Pancreas (tissue), 10 donors: ENCODE measurements around the gene CLEC20A. TPM values are rescaled to one million over a fixed set of nuclear protein-coding genes. Genes with fewer than 3 reads are reported as not detected.

Experiments used
- ATAC-seq, 4 donors: fragments of 200-7000 bp; cut with Tn5 transposase; one replicate each; pipeline versions ENCODE4 v1.8.0 to v1.9.1; 2020; ENCODE audit warnings: mild to moderate bottlenecking in 4 of 4, moderate library complexity in 4 of 4
- DNase-seq, 6 donors: peaks; one replicate each; pipeline ENCODE4 v3.0.0-alpha.2; 2020
- FAIRE-seq: peaks from 2 replicates; lab custom pipeline; 2012; peaks lifted over from hg19 to GRCh38; lab: Jason Lieb, UNC
- H3K27ac ChIP-seq, 4 donors: fragments of 200-600 bp; sonication (generic); 1 replicate in 3 of 4; 2 replicates in 1 of 4; pipeline versions ENCODE4 v1.5.0 to v1.8.0; 2020
- H3K27me3 ChIP-seq, 4 donors: fragments of 200-600 bp; one replicate each; pipeline ENCODE4 v1.8.0; 2021
- H3K36me3 ChIP-seq, 3 donors: fragments of 200-600 bp; sonication (generic) in 1 of 3; one replicate each; pipeline versions ENCODE4 v1.5.0 to v1.8.0; 2020 to 2021
- H3K4me1 ChIP-seq, 3 donors: fragments of 200-600 bp; one replicate each; pipeline ENCODE4 v1.8.0; 2021
- H3K4me3 ChIP-seq, 4 donors: fragments of 200-600 bp; sonication (generic) in 2 of 4; one replicate each; pipeline versions ENCODE4 v1.5.0 to v1.8.0; 2020 to 2021
- H3K9me3 ChIP-seq, 4 donors: fragments of 200-600 bp; one replicate each; pipeline ENCODE4 v1.8.0; 2021
- WGBS, 2 donors: extraction: QIAGEN DNeasy Blood & Tissue Kit; methylation state at CpG; one replicate each; pipeline ENCODE4 v1.1.7; 2013; 5-methylcytosine and 5-hydroxymethylcytosine counted together
- intact Hi-C, 3 donors: fragments of 100-400 bp; cut with DNase I; formaldehyde crosslinking; loops; one replicate each; pipeline versions ENCODE4 v1.11.1 to v1.14.2; 2022
- polyA plus RNA-seq, 2 donors: library from polyadenylated mRNA; stranded (reverse); fragments of 200-250 nt; gene quantifications; one replicate each; pipeline ENCODE4 v1.2.3, GENCODE V29; 2013
- total RNA-seq, 6 donors: library from RNA; stranded (reverse); fragmentation: NEBNext Ultra II Directional in 4 of 6; extraction: Animal tissue kit (Norgen Biotek cat#: 25700) in 4 of 6; gene quantifications; one replicate each; pipeline versions ENCODE4 v1.2.1 to v1.2.4, GENCODE V29; 2021 to 2023
- TF ChIP-seq, protein P1 (sequence below), 4 donors: fragments of 200-600 bp; sonication (generic) in 3 of 4; IDR thresholded peaks; one replicate each; pipeline versions ENCODE4 v1.5.0 to v1.8.0; 2021; ENCODE audit warnings: antibody characterized with exemption in 4 of 4
- donor health status: healthy with polysubstance abuse.
- donor health status: DM: no; HTN: no; CAD: no; lungs with moderate emphysema.
- donor health status: DM: no; HTN: no; CAD: no.
- donor health status: control.
- donor health status: control.
- donor health status: Bipolar disorder and iron deficiency.
- donor health status: DM: yes; HTN: yes; CAD: no.
- donor health status: DM: no; HTN: no; CAD: no.
- donor health status: DM: no; HTN: no; CAD: no.
- donor health status: DM: yes; HTN: yes; CAD: no.

Gene CLEC20A
- total and polyA plus RNA-seq, 8 donors = not detected

DNA sequence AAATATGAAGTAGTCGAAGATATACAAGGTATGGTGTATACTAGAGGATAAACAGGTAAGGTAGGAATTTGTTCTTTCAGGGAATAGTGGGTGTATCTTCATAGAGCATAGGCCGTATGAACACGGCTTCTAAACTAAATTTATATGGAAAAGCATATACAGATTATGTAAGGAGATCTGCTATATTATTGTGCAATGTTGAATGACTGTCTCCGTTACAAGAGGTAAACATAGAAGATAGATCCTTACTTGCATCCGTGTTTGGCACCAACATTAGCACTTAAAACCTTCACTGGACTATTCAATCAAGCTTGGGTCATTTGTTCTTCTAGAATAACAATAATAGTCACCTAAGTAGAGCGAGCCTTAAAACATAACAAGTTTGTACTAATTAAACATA, 45.9 kb downstream of the CLEC20A start:
- FAIRE-seq (no peak), ATAC-seq (no peak), DNase-seq (no peak)
- Histone ChIP-seq H3K27ac (no peak overlapping the region), H3K4me3 (no peak overlapping the region), H3K36me3 (no peaks in the 10 kb centered on the region), H3K4me1 (no peaks in the 10 kb centered on the region), H3K9me3 (no peaks in the 10 kb centered on the region), H3K27me3 (no peaks in the 10 kb centered on the region)
- intact Hi-C loops = no loop called here
- TF ChIP-seq, protein P1, sequence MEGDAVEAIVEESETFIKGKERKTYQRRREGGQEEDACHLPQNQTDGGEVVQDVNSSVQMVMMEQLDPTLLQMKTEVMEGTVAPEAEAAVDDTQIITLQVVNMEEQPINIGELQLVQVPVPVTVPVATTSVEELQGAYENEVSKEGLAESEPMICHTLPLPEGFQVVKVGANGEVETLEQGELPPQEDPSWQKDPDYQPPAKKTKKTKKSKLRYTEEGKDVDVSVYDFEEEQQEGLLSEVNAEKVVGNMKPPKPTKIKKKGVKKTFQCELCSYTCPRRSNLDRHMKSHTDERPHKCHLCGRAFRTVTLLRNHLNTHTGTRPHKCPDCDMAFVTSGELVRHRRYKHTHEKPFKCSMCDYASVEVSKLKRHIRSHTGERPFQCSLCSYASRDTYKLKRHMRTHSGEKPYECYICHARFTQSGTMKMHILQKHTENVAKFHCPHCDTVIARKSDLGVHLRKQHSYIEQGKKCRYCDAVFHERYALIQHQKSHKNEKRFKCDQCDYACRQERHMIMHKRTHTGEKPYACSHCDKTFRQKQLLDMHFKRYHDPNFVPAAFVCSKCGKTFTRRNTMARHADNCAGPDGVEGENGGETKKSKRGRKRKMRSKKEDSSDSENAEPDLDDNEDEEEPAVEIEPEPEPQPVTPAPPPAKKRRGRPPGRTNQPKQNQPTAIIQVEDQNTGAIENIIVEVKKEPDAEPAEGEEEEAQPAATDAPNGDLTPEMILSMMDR (IDR thresholded peaks at IDR 0.05) = no peak
- 88 to 92% methylated on average over 6 of the region's 6 CpGs for WGBS, 2 donors

DNA sequence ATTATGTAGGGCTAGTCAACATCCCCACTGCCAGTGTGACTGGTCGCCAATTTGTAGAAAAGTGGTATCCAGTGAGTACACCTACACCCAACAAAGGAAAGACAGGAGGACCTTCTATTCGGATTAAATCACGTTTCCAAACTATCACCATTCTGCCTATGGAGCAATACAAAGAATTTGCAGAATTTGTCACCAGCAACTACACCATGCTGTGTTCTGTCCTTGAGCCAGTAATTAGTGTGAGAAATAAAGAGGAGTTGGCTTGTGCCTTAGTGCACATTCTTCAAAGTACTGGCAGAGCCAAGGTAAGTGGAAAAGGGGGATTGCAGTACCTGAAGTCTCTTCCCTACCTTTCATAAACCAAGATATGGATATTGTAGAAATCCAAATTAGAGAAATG, 53.8 kb downstream of the CLEC20A start:
- TF ChIP-seq, protein P1 (IDR thresholded peaks at IDR 0.05) = no peak
- no peaks in the 10 kb centered on the region for H3K4me1 ChIP-seq
- no peaks in the 10 kb centered on the region for H3K27me3 ChIP-seq
- no peak overlapping the region for H3K4me3 ChIP-seq
- intact Hi-C loops = no loop called here
- DNase-seq = no peak
- H3K9me3 ChIP-seq = no peaks in the 10 kb centered on the region
- no peak overlapping the region for H3K27ac ChIP-seq
- no peak for FAIRE-seq
- H3K36me3 ChIP-seq = peaks cover 0 to 10% (median 0%) of the 10 kb centered on the region in 3 donors
- 89 to 91% methylated on average over 3 of the region's 3 CpGs for WGBS, 2 donors
- no peak for ATAC-seq

DNA sequence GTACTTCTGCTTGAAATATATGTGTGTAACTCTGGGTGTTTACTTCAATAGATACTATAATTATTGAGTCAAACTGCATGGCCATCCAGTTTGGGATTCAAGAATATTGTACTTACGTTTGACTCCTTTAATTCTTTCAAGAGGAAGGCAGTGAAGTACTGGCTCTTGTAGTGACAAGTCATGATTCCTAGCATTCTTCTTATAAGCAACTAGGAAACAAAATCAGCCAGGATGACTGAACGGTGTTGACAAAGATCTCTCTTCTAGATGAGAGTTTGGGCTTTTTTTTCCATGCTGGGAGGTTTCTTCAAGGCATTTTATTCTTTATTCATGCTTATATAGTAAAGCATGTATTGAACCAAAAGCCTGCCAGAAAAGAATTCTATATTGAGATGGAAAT, 58.3 kb downstream of the CLEC20A start:
- peaks cover 0 to 10% (median 0%) of the 10 kb centered on the region in 3 donors for H3K36me3 ChIP-seq
- TF ChIP-seq, protein P1 (IDR thresholded peaks at IDR 0.05) = no peak
- ATAC-seq (no peak), FAIRE-seq (no peak), DNase-seq (no peak)
- no peak overlapping the region for H3K27ac ChIP-seq
- intact Hi-C loops = no loop called here
- WGBS, 2 donors = 70 to 77% methylated on average over 2 of the region's 2 CpGs
- no peaks in the 10 kb centered on the region for H3K27me3 ChIP-seq
- no peaks in the 10 kb centered on the region for H3K4me1 ChIP-seq
- no peaks in the 10 kb centered on the region for H3K9me3 ChIP-seq
- no peak overlapping the region for H3K4me3 ChIP-seq

DNA sequence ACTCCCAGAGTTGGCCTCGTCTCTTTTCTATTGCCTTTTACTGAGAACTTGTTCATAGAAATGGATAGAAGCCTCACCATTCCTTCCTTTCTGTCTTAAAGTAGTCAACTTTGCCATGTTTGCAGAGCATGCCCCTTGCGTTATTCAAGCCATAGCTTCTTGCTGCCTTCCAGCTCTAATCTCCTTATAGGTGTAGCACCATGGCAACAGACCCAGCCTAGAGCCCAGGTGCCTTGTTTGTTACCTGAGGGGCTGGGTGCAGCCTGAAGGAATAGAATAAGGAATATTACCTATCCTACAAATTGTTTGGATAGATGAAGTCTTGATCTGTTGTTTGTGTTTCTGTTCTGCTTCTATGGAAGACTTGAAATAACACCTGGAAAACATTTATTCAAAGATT, 59.9 kb downstream of the CLEC20A start:
- intact Hi-C loops = no loop called here
- H3K27ac ChIP-seq = no peak overlapping the region
- TF ChIP-seq, protein P1 (IDR thresholded peaks at IDR 0.05) = no peak
- no peaks in the 10 kb centered on the region for H3K27me3 ChIP-seq
- H3K9me3 ChIP-seq = no peaks in the 10 kb centered on the region
- FAIRE-seq = no peak
- H3K36me3 ChIP-seq = no peaks in the 10 kb centered on the region
- WGBS, 2 donors = 84 to 94% methylated on average over 2 of the region's 2 CpGs
- DNase-seq = no peak
- no peak for ATAC-seq
- H3K4me1 ChIP-seq = no peaks in the 10 kb centered on the region
- H3K4me3 ChIP-seq = no peak overlapping the region

DNA sequence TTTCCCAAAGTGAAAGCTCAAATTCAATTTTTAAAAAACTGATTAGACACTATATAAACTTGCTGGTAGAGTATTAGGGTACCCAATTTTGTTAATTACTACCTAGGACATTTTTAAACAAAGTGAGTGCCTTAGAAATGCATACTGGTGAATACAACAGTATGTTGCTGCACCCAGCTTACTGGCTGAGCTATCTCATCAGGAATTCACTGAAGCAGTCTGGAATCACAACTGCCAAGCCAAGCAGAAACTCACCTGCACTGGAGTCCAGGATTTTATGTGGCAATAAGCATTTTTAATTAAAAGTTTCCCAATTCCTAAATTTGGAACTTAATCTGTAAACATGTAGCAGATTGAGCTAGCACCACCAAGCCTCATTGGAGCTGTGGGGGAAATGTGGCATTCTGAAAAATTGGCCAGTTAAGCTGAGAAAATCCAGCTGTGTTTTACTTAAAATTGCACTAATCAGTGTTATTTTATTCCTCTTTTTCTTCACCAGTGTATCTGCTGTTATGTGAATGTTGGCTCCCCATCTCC, 61.8 kb downstream of the CLEC20A start:
- intact Hi-C loops = no loop called here
- no peak for DNase-seq
- no peak overlapping the region for H3K27ac ChIP-seq
- no peak for FAIRE-seq
- no peaks in the 10 kb centered on the region for H3K9me3 ChIP-seq
- H3K27me3 ChIP-seq = no peaks in the 10 kb centered on the region
- no peaks in the 10 kb centered on the region for H3K36me3 ChIP-seq
- TF ChIP-seq, protein P1 (IDR thresholded peaks at IDR 0.05) = no peak
- H3K4me1 ChIP-seq = no peaks in the 10 kb centered on the region
- no peak overlapping the region for H3K4me3 ChIP-seq
- no peak for ATAC-seq
